Stromal cell of bone marrow (primary cell): ENCODE measurements around the gene DNAJB13.
A peak's percentile ranks its signal among the peaks of the same experiment; 100 is the strongest.
"Not testable (repeated sequence)": the region's sequence is repeated elsewhere in the genome, so short reads cannot be mapped to it uniquely, and the experiment has no call there.

Experiments
- DNase-seq: peaks from one replicate; pipeline ENCODE4 v3.0.0-alpha.2; 2012; ENCODE audit warnings: low read depth

DNAJB13 gene

GRCh38 chr11:73977856-73978519 is 27.2 kb downstream of the DNAJB13 start:
- DNase-seq, result no peak

DNA sequence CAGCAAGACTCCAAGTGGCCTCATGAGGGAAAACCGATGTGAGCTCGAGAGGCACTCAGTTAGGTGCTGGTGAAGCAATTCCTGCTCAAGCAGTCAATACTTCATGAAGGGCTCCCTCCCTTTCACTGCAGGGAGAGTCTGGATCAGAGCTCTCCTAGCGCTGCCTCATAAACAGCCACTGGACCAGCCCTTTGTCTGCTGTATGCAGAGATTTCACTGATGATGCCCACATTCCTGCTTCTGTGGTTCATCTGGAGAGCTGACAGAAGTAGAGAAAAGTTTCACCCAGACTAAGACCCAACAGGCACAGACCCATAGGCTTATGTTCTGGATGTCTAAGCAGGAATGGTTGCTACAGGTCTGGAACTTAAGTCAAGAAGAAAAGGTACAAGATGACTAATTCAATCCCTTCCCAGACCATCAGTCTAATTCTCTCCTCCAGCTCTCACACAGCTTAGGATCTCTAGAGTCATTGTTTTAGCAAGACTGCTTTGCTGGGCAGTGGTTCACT is 27.8 kb downstream of the DNAJB13 start:
- no peak for DNase-seq

- no peak for DNase-seq
Measured at GRCh38 chr11:73980001-73980961, 29.5 kb downstream of the DNAJB13 start.

GRCh38 chr11:73981051-73981805 is 30.4 kb downstream of the DNAJB13 start:
- DNase-seq, result no peak

- no peak for DNase-seq
Measured at GRCh38 chr11:73982595-73982989, 31.8 kb downstream of the DNAJB13 start, which contains the start of gene UCP2. UCP2 (minus strand) TSS chr11:73982843; CDS start chr11:73978378, 4,465 bp downstream.

- DNase-seq, result peak; percentile 56
Measured at GRCh38 chr11:73982990-73983740, 32.3 kb downstream of the DNAJB13 start.

DNA sequence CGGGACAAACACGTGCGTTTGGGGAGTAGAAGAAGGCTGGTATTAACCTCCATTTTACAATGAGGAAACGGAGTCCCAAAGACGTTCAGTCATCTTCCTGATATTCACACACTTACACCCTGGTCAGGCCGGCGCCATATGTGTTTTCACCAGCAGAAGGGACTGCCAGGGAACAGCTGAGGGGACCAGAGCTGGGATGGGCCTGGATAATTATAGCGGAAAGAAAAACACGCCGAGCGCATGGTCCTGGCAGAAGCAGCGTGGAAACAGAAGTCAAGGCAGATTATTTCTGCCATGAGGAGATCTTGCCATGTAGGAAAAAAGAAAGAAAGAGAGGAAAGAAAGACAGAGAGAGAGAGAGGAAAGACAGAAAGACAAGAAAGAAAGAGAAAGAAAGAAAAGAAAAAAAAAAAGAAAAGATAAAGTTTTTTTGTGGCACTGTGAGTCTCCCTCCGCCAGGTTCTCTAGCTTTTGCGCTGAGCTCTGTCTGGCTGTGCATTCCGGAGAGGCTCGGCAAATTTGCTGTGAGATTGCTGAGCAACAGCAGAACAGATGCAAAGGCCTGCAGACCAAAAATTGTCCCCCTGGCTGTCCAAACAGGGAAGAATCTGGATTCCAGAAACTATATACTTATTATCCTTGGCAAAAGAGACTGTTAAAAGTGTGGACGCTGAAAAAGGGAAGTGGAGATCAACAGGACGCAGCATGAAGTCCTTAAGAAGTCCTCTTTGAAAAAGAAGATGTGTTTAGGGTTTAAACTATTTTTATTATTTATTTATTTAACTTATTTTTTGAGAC is 33.1 kb downstream of the DNAJB13 start:
- no peak for DNase-seq

DNA sequence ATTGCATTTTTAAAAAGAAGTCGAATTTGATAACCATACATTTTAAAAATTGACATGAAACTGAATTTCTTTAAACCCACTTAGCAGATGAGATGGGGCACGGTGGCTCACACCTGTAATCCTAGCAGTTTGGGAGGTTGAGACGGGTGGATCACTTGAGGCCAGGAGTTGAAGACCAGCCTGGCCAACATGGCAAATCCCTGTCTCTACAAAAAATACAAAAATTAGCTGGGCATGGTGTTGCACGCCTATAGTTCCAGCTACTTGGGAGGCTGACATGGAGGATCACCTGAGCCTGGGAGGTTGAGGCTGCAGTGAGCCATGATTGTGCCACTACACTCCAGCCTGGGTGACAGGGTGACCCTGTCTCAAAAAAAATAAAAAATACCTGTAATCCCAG is 34.8 kb downstream of the DNAJB13 start:
- not testable (repeated sequence) for DNase-seq

DNA sequence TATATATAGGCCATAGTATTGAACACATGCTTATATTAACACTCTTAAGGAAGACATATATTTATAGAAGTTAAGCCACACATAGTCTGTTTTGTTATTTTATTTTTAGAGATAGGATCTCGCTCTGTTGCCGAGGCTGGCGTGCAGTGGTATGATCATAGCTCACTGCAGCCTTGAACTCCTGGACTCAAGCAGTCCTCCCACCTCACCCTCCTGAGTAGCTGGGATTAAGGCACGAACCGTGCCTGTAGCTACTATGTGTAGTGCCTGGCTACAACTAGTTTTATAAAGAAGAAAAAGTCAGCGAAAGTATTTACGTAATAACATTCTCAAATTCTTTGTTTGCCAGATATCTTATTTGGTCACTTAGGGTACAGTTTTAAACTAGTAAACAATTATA is 37.4 kb downstream of the DNAJB13 start:
- no peak for DNase-seq

GRCh38 chr11:73989156-73989555 is 38.3 kb downstream of the DNAJB13 start:
- no peak for DNase-seq

GRCh38 chr11:73990730-73991129 is 39.9 kb downstream of the DNAJB13 start:
- no peak for DNase-seq

DNA sequence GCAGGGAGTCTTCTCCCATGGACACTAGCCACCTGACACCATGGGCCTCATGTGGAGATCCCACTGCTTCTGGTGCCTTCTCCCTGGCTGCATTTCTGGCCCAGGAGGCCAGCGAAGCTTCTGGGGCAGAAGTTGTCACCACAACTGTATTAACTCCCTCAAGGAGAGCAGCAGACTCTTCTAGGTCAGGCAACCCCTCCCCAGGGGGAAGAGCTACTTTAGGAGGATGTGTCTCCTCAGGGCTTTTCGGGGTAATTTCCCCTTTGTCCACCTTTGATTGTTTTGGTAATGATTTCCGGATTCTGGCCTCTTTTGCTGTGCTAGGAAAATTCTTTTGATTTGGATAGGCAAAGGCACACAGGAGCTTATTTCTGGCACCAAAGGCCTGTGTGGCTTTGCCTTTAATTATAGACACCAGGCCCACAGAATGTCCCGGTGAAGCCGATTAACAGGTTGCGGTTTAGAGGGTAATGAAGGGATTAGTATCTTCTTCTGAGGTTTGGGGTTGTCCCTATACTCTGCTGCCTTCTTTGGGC is 40.7 kb downstream of the DNAJB13 start:
- DNase-seq, result no peak

- DNase-seq, result no peak
Measured at GRCh38 chr11:73995247-73995646, 44.4 kb downstream of the DNAJB13 start.

GRCh38 chr11:73995731-73996130 is 44.9 kb downstream of the DNAJB13 start:
- DNase-seq, result no peak

DNA sequence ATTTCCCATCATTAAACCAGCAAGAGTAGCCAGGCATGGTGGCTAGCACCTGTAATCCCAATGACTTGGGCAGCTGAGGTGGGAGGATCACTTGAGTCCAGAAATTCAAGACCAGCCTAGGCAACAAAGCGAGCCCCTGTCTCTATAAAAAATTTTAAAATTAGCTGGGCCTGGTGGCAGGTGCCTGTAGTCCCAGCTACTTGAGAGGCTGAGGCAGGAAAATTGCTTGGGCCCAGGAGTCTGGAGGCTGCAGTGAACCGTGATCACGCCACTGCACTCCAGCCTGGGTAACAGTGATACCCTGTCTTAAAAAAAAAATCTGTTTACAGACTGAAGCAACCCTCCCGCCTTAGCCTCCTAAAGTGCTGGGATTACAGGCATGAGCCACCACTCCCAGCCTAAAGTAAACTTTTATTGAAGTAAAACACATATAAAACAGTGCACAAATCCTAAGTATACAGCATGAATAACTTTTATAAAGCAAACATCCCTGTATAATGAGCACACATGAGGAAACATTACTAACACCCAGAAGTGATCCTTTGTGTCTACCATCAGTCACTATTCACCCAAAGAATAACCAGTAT is 45.4 kb downstream of the DNAJB13 start:
- no peak for DNase-seq

GRCh38 chr11:73997120-73997770 is 46.4 kb downstream of the DNAJB13 start:
- no peak for DNase-seq

DNA sequence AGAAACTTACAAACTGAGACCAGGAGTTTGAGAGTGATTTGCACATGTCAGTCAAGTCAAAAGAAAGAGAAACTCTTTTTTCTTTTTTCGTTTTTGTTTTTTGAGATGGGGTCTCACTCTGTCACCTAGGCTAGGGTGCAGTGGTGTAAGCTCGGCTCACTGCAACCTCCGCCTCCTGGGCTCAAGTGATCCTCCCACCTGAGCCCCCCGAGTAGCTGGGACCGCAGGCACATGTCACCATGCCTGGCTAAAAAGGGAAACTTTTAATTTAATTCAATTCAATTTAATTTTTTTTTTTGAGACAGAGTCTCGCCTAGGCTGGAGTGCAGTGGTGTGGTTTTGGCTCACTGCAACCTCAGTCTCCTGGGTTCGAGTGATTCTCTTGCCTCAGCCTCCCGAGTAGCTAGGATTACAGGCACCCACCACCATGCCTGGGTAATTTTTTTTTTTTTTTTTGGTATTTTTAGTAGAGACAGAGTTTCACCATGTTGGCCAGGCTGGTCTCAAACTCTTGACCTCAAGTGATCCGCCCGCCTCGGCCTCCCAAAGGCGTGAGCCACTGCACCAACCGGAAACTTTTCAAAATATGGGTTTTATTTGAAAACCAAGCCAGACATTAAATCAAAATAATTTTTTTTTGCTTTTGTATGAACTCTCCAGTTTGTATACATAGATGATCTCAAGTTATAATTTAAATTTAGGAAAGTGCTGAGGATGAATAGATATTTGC is 48.2 kb downstream of the DNAJB13 start:
- DNase-seq, result no peak

DNA sequence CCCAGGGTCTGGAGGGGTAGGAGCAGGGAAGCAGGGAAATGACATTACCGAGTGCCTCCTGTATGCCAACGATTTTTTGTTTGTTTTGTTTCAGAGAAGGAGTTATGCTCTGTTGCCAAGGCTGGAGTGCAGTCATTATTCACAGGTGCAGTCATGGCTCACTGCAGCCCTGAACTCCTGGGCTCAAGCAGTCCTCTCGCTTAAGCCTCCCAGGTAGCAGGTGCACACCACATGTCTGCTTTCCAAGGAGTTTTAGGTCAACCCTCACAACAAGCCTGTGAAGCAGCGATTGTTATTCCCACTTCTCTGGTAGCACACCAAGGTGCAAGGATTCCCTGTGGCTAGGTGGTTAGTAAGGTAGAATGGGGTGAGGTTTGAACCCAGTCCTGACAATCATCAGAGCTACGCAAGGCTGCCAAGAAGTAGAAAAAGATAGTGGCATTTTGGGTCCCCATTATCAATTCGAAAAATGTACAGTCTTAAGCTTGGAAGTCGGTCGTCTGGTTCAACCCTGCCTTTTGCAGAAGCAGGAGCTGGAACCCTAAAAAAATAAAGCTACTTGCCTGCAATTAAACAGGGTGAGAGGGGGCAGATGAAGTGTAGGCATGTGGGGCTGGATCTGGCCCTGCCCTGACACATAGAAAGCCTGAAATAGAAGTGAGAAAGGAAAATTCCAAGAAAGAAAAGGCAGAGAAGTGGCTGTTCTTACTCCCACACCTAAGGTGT is 48.9 kb downstream of the DNAJB13 start:
- DNase-seq, result no peak
